Stimulated activated CD4-positive, alpha-beta T cell treated with anti-CD3 and anti-CD28 coated beads, Interleukin-4, amount 100 ng/mL, for 48 hours (primary cell): Measurements from ENCODE around the gene FNBP1.

Experiments
- DNase-seq, 2 donors: peaks; one replicate each; pipeline ENCODE4 v3.0.0-alpha.2; 2020; ENCODE audit warnings: low read depth in 2 of 2

FNBP1 gene

GRCh38 chr9:129858167-129858962, 184.6 kb downstream of the FNBP1 start:
- no peak for DNase-seq

GRCh38 chr9:129857207-129857606, 185.8 kb downstream of the FNBP1 start:
- DNase-seq, result no peak

DNA sequence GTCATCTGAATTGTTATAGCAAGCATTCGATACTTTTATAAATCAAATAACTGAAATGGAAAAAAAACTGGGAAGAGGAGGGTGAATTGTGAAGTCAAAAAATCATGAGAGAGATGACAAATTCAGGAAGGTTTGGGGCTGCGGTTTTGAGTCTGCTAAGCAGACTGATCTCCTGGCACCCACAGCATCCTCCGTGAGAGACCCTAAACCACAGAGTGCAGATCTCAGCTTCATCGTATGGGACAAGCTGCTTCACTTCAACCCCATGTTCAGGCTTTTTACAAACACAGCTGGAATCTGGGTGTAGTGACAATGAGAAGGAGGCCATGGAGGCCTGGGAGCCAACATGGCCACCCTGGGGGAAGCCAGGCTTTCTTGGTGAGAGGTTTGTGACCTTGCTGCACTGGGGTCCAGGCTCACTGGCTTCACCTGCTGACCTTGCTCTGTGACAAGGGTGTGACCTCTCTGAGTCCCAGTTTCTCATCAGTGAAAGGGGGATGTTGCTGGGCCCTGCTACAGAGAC, 188.3 kb downstream of the FNBP1 start:
- DNase-seq, result no peak

- no peak for DNase-seq
These were observed 189.4 kb downstream of the FNBP1 start for GRCh38 chr9:129853614-129854013.

DNA sequence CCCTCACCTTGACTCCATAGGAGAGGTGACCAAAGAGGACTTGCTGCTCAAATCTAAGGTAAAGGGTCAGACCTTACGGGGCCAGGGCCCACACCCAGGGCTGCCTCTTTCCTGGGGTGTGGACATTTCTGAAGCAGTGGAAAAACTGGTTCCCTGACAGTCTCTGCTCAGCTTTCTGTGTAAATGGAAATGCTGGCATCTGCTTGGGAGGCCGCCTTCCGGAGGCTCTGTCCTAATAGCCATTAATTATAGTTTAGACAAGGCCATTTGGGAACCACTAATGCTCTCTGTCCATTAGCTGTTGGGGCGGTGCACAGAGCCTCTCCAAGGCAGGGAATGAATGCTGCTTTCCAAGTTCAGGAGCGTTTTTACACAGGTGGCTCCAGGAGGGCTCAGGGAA, 190.4 kb downstream of the FNBP1 start:
- no peak for DNase-seq

DNA sequence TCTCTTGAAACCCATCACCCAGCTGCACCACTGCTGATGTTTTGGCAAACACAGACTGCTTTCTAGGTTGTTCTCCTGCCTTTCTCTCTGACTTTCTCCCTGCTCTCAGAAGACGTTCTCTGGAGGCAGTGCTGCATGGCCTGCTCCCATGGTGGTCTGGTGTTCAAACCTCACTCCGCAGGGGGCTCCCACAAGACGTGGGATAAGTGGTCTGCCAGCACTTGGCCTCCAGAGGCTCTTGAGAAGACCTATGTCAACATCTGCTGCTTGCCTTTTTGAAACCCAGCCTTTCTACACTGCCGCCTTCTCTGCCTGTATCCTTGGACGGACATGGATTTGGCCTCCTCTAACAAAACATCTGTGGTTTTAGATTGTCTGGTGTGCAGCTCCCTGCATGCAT, 191.2 kb downstream of the FNBP1 start:
- DNase-seq, result no peak

DNA sequence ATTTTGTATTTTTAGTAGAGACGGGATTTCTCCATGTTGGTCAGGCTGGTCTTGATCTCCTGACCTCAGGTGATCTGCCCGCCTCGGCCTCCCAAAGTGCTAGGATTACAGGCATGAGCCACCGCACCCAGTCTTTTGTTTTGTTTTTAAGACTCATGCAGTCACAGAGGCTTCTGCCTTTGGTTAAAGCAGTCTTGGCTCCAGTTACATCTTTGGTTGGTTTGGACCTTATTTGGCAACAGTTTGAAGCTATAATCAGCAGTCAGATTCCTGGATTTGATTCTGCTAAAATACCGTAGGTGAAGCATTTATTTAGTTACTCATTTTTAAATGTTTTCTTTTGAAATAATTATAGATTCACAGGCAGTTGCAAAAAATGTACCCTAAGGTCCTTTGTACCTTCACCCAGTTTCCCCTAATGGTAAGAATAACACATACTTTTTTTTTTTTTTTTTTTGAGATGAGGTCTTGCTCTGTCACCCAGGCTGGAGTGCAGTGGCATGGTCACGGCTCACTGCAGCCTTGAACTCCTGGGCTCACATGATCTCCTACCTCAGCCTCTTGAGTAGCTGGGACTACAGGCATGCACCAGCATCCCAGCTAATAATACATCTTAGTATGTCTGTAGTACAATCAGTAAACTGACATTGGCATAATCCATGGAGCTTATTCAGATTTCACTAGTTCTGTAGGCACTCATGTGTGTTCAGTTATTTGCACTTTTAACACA, 192.0 kb downstream of the FNBP1 start:
- no peak for DNase-seq

DNA sequence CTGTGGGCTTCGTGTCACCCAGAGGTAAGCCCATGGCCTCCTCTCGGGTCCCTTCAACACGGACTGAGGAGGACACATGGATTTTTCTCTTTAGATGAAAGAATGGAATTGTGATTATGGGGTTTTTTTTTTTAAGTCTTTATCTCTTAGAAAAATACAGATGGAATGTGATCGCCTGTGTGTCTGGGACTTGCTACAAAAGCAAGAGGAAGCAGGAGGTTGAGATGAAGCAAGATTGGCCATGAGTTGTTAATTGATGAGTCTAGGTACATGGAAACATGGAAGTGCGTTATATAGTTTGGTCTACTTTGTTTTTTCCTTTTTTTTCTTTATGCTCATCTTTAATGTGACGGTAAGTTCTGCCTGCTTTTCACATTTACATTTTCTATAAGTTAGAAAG, 193.1 kb downstream of the FNBP1 start:
- no peak for DNase-seq

DNA sequence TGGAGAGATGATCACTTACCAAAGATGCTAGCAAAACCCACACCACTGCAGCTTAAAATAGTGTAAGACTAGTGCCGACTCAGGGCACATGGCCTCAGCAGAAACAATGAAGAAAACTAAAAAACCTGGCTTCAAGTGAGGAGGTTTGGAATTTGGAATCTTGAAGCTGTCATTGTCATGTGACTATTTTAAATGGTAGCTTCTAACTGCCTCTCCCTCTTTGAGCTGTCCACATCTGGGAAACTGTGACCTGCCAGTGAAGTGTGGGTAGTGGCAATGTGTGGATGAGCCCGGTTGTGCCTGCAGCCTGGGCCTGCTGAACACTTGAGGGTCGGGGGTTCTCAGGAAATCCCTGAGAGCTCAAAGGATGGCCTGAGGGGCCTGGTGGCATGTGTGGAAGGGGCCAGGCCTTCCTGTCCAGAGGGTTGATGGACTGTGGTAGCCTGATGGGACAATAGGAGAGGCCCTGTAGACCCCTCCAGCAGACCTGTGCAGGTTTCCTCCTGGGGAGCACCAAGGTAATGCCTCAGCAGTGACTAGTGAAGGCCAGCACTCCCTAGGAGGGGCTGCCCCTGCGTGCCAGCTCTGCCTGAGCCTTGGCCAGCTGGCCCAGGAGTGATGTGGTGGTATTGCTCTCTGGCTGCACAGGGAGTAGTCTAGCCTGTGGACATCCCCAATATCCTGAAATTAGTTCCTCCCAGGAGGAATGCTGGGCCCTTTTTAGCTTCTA, 194.1 kb downstream of the FNBP1 start:
- DNase-seq, result no peak

DNA sequence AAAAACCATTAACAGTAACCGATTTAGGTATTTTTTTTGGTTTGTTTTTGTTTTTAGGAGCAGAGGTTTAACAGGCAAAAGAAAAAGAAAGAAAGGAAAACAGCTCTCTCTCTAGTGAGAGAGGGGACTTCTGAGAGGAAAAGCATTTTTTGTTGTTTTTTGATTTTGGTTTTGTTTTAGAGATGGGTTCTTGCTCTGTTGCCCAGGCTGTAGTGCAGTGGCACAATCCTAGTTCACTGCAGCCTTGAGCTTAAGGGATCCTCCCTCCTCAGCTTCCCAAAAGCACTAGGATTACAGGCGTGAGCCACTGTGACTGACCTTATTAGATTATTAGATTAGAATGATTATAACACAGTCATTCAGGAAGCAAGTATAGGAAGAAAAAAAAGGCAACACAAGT, 197.6 kb downstream of the FNBP1 start:
- no peak for DNase-seq

- DNase-seq, result no peak
These were observed 201.9 kb downstream of the FNBP1 start for GRCh38 chr9:129841071-129841470.

- no peak for DNase-seq
These were observed 203.0 kb downstream of the FNBP1 start for GRCh38 chr9:129840034-129840433.

GRCh38 chr9:129839324-129840023, 203.5 kb downstream of the FNBP1 start:
- no peak for DNase-seq

GRCh38 chr9:129838707-129839259, 204.2 kb downstream of the FNBP1 start:
- DNase-seq, result no peak
